SK-N-SH (cell line): Measurements from ENCODE around the gene TMEM106C. TPM values are rescaled to one million over a fixed set of nuclear protein-coding genes. Genes with fewer than 3 reads are reported as not detected.
A peak's percentile ranks its signal among the peaks of the same experiment; 100 is the strongest.

Source experiments
- CTCF ChIA-PET: fragments of 300-600, 350-600 bp; formaldehyde crosslinking; extraction: SDS; loops from one replicate; lab custom pipeline; 2021; lab: Yijun Ruan, JAX
- POLR2A ChIA-PET: fragments of 350-600 bp; sonication (Branson Sonifier 250); formaldehyde crosslinking; extraction: SDS; loops from one replicate; lab custom pipeline; 2020; ENCODE audit warnings: antibody characterized with exemption, inconsistent platforms; lab: Yijun Ruan, JAX
- DNase-seq: peaks from one replicate; pipeline ENCODE4 v3.0.0; 2012
- H2AFZ ChIP-seq: fragments of 200-600 bp; sonication (generic); 2 replicates; pipeline ENCODE4 v1.8.1; 2016; ENCODE audit warnings: antibody characterized with exemption, mild to moderate bottlenecking, low read depth
- H3F3A ChIP-seq: fragments of 200-600 bp; sonication (generic); replicated peaks from 2 replicates; pipeline ENCODE3; 2016; ENCODE audit warnings: antibody characterized with exemption, mild to moderate bottlenecking; ENCODE audit not compliant: insufficient read depth
- H3K27ac ChIP-seq, 2 experiments: fragments of 200-500 bp in 1 of 2; fragments of 200-600 bp in 1 of 2; sonication (Bioruptor generic) in 1 of 2; sonication (generic), shearing (Covaris generic) in 1 of 2; 2 replicates each; pipeline versions ENCODE4 v1.5.1 to v1.6.1; 2014 to 2016; ENCODE audit warnings: low read depth in 2 of 2, inconsistent platforms in 1 of 2, low read length in 1 of 2, mild to moderate bottlenecking in 1 of 2, mixed read lengths in 1 of 2
- H3K27me3 ChIP-seq: fragments of 200-600 bp; sonication (generic), shearing (Covaris generic); 2 replicates; pipeline ENCODE4 v1.6.1; 2016; ENCODE audit warnings: mixed run types; ENCODE audit not compliant: insufficient read depth
- H3K36me3 ChIP-seq, 2 experiments: fragments of 200-500 bp in 1 of 2; fragments of 200-600 bp in 1 of 2; sonication (Bioruptor generic) in 1 of 2; sonication (generic) in 1 of 2; replicated peaks in 1 of 2; 2 replicates each; pipeline versions ENCODE3 to v1.5.1; 2014 to 2016; ENCODE audit warnings: low read length in 1 of 2, mild to moderate bottlenecking in 1 of 2; ENCODE audit not compliant: insufficient read depth in 2 of 2, control insufficient read depth in 1 of 2
- H3K4me1 ChIP-seq, 2 experiments: fragments of 200-500 bp in 1 of 2; fragments of 200-600 bp in 1 of 2; sonication (Bioruptor generic) in 1 of 2; sonication (generic), shearing (Covaris generic) in 1 of 2; 2 replicates each; pipeline versions ENCODE4 v1.5.1 to v1.6.1; 2014 to 2016; ENCODE audit warnings: low read depth in 1 of 2, low read length in 1 of 2, mixed run types in 1 of 2; ENCODE audit not compliant: insufficient read depth in 2 of 2, control insufficient read depth in 1 of 2
- H3K4me2 ChIP-seq: fragments of 200-600 bp; sonication (generic), shearing (Covaris generic); 2 replicates; pipeline ENCODE4 v1.6.1; 2017; ENCODE audit warnings: mixed run types
- H3K4me3 ChIP-seq, 2 experiments: fragments of 200-500 bp in 1 of 2; fragments of 200-600 bp in 1 of 2; sonication (Bioruptor generic) in 1 of 2; sonication (generic), shearing (Covaris generic) in 1 of 2; 2 replicates each; pipeline versions ENCODE4 v1.5.1 to v1.8.1; 2014 to 2016; ENCODE audit warnings: low read depth in 2 of 2, inconsistent platforms in 1 of 2, low read length in 1 of 2, mild to moderate bottlenecking in 1 of 2, mixed read lengths in 1 of 2, moderate library complexity in 1 of 2
- H3K79me2 ChIP-seq: fragments of 200-600 bp; sonication (generic); 2 replicates; pipeline ENCODE4 v1.8.1; 2017; ENCODE audit warnings: mild to moderate bottlenecking; ENCODE audit not compliant: insufficient read depth
- H3K9ac ChIP-seq: fragments of 200-600 bp; sonication (generic); 2 replicates; pipeline ENCODE4 v1.6.1; 2017; ENCODE audit warnings: mixed run types
- H3K9me2 ChIP-seq: fragments of 200-600 bp; sonication (generic); 2 replicates; pipeline ENCODE4 v1.6.1; 2017; ENCODE audit warnings: mixed run types
- H3K9me3 ChIP-seq: fragments of 200-600 bp; sonication (generic); 2 replicates; pipeline ENCODE4 v1.6.1; 2017; ENCODE audit warnings: mixed run types, mild to moderate bottlenecking, moderate library complexity
- H4K20me1 ChIP-seq: fragments of 200-600 bp; sonication (generic); 2 replicates; pipeline ENCODE4 v1.6.1; 2017; ENCODE audit warnings: mild to moderate bottlenecking, mixed run types; ENCODE audit not compliant: insufficient read depth
- CHD2 ChIP-seq: fragments of 150-350 bp; IDR thresholded peaks from 2 replicates; pipeline ENCODE4 v1.6.1; 2018; ENCODE audit warnings: low read length; ENCODE audit not compliant: partially characterized antibody
- FOXJ3 ChIP-seq: sonication (generic); formaldehyde crosslinking; IDR thresholded peaks from 2 replicates; pipeline ENCODE4 v1.5.1; 2020; ENCODE audit warnings: mild to moderate bottlenecking, missing genetic modification reagents
- FOXM1 ChIP-seq: IDR thresholded peaks from 2 replicates; pipeline ENCODE4 v1.4.0; 2012; ENCODE audit warnings: low read depth, mild to moderate bottlenecking
- GATA2 ChIP-seq: sonication (generic); formaldehyde crosslinking; IDR thresholded peaks from 2 replicates; pipeline ENCODE4 v1.5.0; 2020; ENCODE audit warnings: mild to moderate bottlenecking, missing genetic modification reagents
- NRF1 ChIP-seq: IDR thresholded peaks from 2 replicates; pipeline ENCODE4 v1.6.1; 2012; ENCODE audit warnings: low read depth, mild to moderate bottlenecking, low read length
- POLR2AphosphoS5 ChIP-seq: IDR thresholded peaks from 2 replicates; pipeline ENCODE4 v1.6.1; 2012; ENCODE audit warnings: low read depth, low read length
- RFX5 ChIP-seq: IDR thresholded peaks from 2 replicates; pipeline ENCODE4 v1.6.1; 2012; ENCODE audit warnings: mild to moderate bottlenecking, improper control_type of control experiment, low read length
- SIN3A ChIP-seq: IDR thresholded peaks from 2 replicates; pipeline ENCODE4 v1.6.1; 2012; ENCODE audit warnings: low read depth, mild to moderate bottlenecking, low read length, moderate library complexity, borderline replicate concordance
- TCF12 ChIP-seq: IDR thresholded peaks from 2 replicates; pipeline ENCODE4 v1.4.0; 2012
- TEAD4 ChIP-seq: IDR thresholded peaks from 2 replicates; pipeline ENCODE4 v1.4.0; 2012; ENCODE audit warnings: mild to moderate bottlenecking, borderline replicate concordance; ENCODE audit not compliant: insufficient read depth
- WGBS: methylation state at CpG from one replicate; pipeline ENCODE4 v1.1.6; 2017; ENCODE audit warnings: low lambda C conversion rate; 5-methylcytosine and 5-hydroxymethylcytosine counted together
- polyA plus RNA-seq, 3 experiments: library from polyadenylated mRNA; depleted of rRNA; stranded (reverse); fragments of >200 nt; gene quantifications; 2 replicates each; pipeline ENCODE4 v1.2.3, GENCODE V29; 2012
- TF ChIP-seq, protein P1 (sequence below): IDR thresholded peaks from 2 replicates; pipeline ENCODE4 v1.4.0; 2012; ENCODE audit warnings: low read depth, borderline replicate concordance
- TF ChIP-seq, protein P2 (sequence below): IDR thresholded peaks from 2 replicates; pipeline ENCODE4; 2012
- TF ChIP-seq, protein P3 (sequence below): fragments of 200-600 bp; sonication (generic); IDR thresholded peaks from 2 replicates; pipeline ENCODE4 v1.6.1; 2017; ENCODE audit warnings: antibody characterized with exemption, mild to moderate bottlenecking, moderate library complexity
- TF ChIP-seq, protein P4 (sequence below): fragments of 150-350 bp; IDR thresholded peaks from 2 replicates; pipeline ENCODE4 v1.6.1; 2017; ENCODE audit warnings: antibody characterized with exemption, low read length, low read depth, borderline replicate concordance
- TF ChIP-seq, protein P5 (sequence below): IDR thresholded peaks from 2 replicates; pipeline ENCODE4 v1.4.0; 2012; ENCODE audit warnings: low read depth
- TF ChIP-seq, protein P6 (sequence below): fragments of 150-350 bp; IDR thresholded peaks from 2 replicates; pipeline ENCODE4 v1.6.1; 2016; ENCODE audit warnings: mild to moderate bottlenecking, low read depth, low read length
- TF ChIP-seq, protein P7 (sequence below): IDR thresholded peaks from 2 replicates; pipeline ENCODE4 v1.4.0; 2012; ENCODE audit warnings: low read depth, borderline replicate concordance

Gene TMEM106C
- polyA plus RNA-seq, 1 of the 3 experiments (the other 2 are of a cell fraction) = 133 TPM

DNA sequence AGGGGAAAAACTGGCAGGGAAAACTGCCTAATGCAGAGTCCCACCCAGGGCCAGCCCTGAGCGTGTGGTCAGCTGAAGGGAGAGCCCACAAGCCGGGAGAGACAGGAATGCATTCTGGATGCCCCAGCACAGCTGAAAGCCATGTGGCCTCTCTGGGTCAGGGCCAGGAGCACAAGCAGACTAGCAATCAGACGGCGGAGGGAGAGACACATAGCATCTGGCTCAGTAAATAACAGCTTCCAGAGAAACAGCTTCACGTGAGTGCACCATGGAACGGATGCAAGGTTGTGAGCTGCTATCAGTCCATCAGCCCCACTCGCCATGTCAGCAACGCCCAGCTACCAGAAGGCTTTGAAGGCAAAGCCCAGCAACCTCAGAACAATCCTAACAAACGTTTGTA is 28.2 kb upstream of the TMEM106C start (continued):
- TF ChIP-seq, protein P1, sequence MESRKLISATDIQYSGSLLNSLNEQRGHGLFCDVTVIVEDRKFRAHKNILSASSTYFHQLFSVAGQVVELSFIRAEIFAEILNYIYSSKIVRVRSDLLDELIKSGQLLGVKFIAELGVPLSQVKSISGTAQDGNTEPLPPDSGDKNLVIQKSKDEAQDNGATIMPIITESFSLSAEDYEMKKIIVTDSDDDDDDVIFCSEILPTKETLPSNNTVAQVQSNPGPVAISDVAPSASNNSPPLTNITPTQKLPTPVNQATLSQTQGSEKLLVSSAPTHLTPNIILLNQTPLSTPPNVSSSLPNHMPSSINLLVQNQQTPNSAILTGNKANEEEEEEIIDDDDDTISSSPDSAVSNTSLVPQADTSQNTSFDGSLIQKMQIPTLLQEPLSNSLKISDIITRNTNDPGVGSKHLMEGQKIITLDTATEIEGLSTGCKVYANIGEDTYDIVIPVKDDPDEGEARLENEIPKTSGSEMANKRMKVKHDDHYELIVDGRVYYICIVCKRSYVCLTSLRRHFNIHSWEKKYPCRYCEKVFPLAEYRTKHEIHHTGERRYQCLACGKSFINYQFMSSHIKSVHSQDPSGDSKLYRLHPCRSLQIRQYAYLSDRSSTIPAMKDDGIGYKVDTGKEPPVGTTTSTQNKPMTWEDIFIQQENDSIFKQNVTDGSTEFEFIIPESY = no peak
- TF ChIP-seq GATA2 (peak; percentile 91), POLR2AphosphoS5 (peak; percentile 36; the same call in 1 of the 2 replicates), CHD2 (peak; percentile 46), RFX5 (no peak)
- TF ChIP-seq, protein P2, sequence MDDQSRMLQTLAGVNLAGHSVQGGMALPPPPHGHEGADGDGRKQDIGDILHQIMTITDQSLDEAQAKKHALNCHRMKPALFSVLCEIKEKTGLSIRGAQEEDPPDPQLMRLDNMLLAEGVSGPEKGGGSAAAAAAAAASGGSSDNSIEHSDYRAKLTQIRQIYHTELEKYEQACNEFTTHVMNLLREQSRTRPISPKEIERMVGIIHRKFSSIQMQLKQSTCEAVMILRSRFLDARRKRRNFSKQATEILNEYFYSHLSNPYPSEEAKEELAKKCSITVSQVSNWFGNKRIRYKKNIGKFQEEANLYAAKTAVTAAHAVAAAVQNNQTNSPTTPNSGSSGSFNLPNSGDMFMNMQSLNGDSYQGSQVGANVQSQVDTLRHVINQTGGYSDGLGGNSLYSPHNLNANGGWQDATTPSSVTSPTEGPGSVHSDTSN = no peak
- TF ChIP-seq, protein P3, sequence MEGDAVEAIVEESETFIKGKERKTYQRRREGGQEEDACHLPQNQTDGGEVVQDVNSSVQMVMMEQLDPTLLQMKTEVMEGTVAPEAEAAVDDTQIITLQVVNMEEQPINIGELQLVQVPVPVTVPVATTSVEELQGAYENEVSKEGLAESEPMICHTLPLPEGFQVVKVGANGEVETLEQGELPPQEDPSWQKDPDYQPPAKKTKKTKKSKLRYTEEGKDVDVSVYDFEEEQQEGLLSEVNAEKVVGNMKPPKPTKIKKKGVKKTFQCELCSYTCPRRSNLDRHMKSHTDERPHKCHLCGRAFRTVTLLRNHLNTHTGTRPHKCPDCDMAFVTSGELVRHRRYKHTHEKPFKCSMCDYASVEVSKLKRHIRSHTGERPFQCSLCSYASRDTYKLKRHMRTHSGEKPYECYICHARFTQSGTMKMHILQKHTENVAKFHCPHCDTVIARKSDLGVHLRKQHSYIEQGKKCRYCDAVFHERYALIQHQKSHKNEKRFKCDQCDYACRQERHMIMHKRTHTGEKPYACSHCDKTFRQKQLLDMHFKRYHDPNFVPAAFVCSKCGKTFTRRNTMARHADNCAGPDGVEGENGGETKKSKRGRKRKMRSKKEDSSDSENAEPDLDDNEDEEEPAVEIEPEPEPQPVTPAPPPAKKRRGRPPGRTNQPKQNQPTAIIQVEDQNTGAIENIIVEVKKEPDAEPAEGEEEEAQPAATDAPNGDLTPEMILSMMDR = no peak
- TF ChIP-seq, all 33 proteins: peak for 13

DNA sequence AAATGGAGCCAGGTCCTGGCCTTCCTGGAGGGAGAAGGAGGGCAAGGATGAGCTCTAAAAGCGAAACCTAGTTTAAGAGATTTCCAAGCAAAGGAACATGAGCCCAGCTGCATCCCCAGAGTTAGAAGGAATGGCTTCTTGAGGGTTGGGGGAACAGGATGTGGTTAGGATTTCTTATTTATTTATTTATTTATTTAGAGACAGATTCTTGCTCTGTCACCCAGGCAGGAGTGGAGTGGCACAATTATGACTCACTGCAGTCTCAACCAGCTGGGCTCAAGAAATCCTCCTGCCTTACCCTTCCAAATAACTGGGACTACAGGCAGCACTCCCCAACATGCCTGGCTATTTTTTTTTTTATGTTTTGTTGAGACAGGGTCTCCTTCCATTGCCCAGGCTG is 25.3 kb upstream of the TMEM106C start:
- no peaks in the 10 kb centered on the region for H3K9me3 ChIP-seq
- peaks cover 0 to 16% of the 10 kb centered on the region in 2 experiments; a peak in 2 of 4 replicates for H3K4me1 ChIP-seq
- no peaks in the 10 kb centered on the region; the same call in 1 of the 2 replicates for H3K27me3 ChIP-seq
- H3K4me3 ChIP-seq = no peak overlapping the region
- CTCF ChIA-PET = interaction anchor here (0.7 to 4.2 kb wide), 8 partner anchors 9 to 222 kb away, joined by 3 to 34 read pairs (median 3); partner anchors contain the start of genes TMEM106C and VDR
- POLR2A ChIA-PET = no interaction called here
- no peaks in the 10 kb centered on the region for H3K36me3 ChIP-seq
- H3K9ac ChIP-seq = no peak overlapping the region
- no peaks in the 10 kb centered on the region for H4K20me1 ChIP-seq
- H3K27ac ChIP-seq = no peak overlapping the region
- no peak overlapping the region for H3K4me2 ChIP-seq
- DNase-seq = no peak
- H3K79me2 ChIP-seq = no peaks in the 10 kb centered on the region
- WGBS = 79% methylated on average over 1 of the region's 1 CpG
- H2AFZ ChIP-seq = no peak overlapping the region
- no peaks in the 10 kb centered on the region for H3K9me2 ChIP-seq
- H3F3A ChIP-seq = no peaks in the 10 kb centered on the region
- TF ChIP-seq, protein P4, sequence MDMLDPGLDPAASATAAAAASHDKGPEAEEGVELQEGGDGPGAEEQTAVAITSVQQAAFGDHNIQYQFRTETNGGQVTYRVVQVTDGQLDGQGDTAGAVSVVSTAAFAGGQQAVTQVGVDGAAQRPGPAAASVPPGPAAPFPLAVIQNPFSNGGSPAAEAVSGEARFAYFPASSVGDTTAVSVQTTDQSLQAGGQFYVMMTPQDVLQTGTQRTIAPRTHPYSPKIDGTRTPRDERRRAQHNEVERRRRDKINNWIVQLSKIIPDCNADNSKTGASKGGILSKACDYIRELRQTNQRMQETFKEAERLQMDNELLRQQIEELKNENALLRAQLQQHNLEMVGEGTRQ = no peak
- TF ChIP-seq RFX5 (no peak), FOXJ3 (no peak), NRF1 (no peak), FOXM1 (no peak), SIN3A (no peak), TEAD4 (no peak), TCF12 (no peak)
- TF ChIP-seq, protein P3 = no peak
- TF ChIP-seq, protein P5, sequence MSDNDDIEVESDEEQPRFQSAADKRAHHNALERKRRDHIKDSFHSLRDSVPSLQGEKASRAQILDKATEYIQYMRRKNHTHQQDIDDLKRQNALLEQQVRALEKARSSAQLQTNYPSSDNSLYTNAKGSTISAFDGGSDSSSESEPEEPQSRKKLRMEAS = no peak
- TF ChIP-seq, protein P6, sequence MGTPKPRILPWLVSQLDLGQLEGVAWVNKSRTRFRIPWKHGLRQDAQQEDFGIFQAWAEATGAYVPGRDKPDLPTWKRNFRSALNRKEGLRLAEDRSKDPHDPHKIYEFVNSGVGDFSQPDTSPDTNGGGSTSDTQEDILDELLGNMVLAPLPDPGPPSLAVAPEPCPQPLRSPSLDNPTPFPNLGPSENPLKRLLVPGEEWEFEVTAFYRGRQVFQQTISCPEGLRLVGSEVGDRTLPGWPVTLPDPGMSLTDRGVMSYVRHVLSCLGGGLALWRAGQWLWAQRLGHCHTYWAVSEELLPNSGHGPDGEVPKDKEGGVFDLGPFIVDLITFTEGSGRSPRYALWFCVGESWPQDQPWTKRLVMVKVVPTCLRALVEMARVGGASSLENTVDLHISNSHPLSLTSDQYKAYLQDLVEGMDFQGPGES = no peak
- TF ChIP-seq, protein P1 = no peak
- TF ChIP-seq, protein P7, sequence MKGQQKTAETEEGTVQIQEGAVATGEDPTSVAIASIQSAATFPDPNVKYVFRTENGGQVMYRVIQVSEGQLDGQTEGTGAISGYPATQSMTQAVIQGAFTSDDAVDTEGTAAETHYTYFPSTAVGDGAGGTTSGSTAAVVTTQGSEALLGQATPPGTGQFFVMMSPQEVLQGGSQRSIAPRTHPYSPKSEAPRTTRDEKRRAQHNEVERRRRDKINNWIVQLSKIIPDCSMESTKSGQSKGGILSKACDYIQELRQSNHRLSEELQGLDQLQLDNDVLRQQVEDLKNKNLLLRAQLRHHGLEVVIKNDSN = no peak
